SK-N-SH treated with all-trans-retinoic acid at 6 μM for 48 hours (cell line): ENCODE measurements around the gene DMAP1.

Experiments
- ARNTL ChIP-seq: fragments of 450-650 bp; formaldehyde crosslinking; IDR thresholded peaks from 2 replicates; pipeline ENCODE4 v1.5.0; 2020; ENCODE audit warnings: low read depth, mild to moderate bottlenecking, moderate library complexity, borderline replicate concordance
- BACH2 ChIP-seq: fragments of 250-450 bp; sonication (Bioruptor Pico); IDR thresholded peaks from 2 replicates; pipeline ENCODE4 v1.9.0; 2021; ENCODE audit warnings: mild to moderate bottlenecking, borderline replicate concordance
- CREB5 ChIP-seq: fragments of 250-450 bp; sonication (Bioruptor Pico); IDR thresholded peaks from 2 replicates; pipeline ENCODE4 v1.5.1; 2020; ENCODE audit warnings: low read depth, mild to moderate bottlenecking, moderate library complexity
- CSDC2 ChIP-seq: fragments of 250-450 bp; sonication (Bioruptor Pico); IDR thresholded peaks from 2 replicates; pipeline ENCODE4 v1.5.0; 2020; ENCODE audit warnings: mild to moderate bottlenecking, moderate library complexity
- CSRNP3 ChIP-seq: fragments of 250-450 bp; sonication (Bioruptor Pico); IDR thresholded peaks from 2 replicates; pipeline ENCODE4 v1.5.1; 2021; ENCODE audit warnings: mild to moderate bottlenecking, moderate library complexity
- RARB ChIP-seq: fragments of 250-450 bp; sonication (Bioruptor Pico); IDR thresholded peaks from 2 replicates; pipeline ENCODE4 v1.8.0; 2021; ENCODE audit warnings: mild to moderate bottlenecking, moderate library complexity
- ZC3H10 ChIP-seq: fragments of 250-450 bp; sonication (Bioruptor Pico); IDR thresholded peaks from 2 replicates; pipeline ENCODE4 v1.5.1; 2021; ENCODE audit warnings: mild to moderate bottlenecking, moderate library complexity
- ZFP3 ChIP-seq: fragments of 250-450 bp; sonication (Bioruptor Pico); IDR thresholded peaks from 2 replicates; pipeline ENCODE4 v1.5.0; 2020; ENCODE audit warnings: mild to moderate bottlenecking, moderate library complexity
- ZNF565 ChIP-seq: fragments of 450-650 bp; formaldehyde crosslinking; conservative IDR thresholded peaks from 2 replicates; pipeline ENCODE4 v1.5.0; 2020; ENCODE audit warnings: low read depth, mild to moderate bottlenecking, moderate library complexity
- ZNF8 ChIP-seq: fragments of 450-650 bp; formaldehyde crosslinking; IDR thresholded peaks from 2 replicates; pipeline ENCODE4 v1.5.0; 2020; ENCODE audit warnings: mild to moderate bottlenecking, moderate library complexity

- TF ChIP-seq RARB (CRISPR knock-in tag) (no peak), CREB5 (CRISPR knock-in tag) (no peak), ZC3H10 (CRISPR knock-in tag) (no peak), ZNF565 (no peak), CSDC2 (no peak), BACH2 (CRISPR knock-in tag) (no peak), CSRNP3 (no peak), ZFP3 (CRISPR knock-in tag) (no peak), ARNTL (CRISPR knock-in tag) (no peak), ZNF8 (CRISPR knock-in tag) (no peak)
These were observed 36.3 kb downstream of the DMAP1 start for GRCh38 chr1:44249543-44249942.
